ENCODE results near the gene ELMOD3. TPM values are rescaled to one million over a fixed set of nuclear protein-coding genes. Genes with fewer than 3 reads are reported as not detected.

Gene ELMOD3
- total and polyA plus RNA-seq, 9 of the 15 experiments (the other 6 are each of a cell fraction or from before 2014, with no cell fraction given): 2.7 to 18.7 (median 11.6) TPM

DNA sequence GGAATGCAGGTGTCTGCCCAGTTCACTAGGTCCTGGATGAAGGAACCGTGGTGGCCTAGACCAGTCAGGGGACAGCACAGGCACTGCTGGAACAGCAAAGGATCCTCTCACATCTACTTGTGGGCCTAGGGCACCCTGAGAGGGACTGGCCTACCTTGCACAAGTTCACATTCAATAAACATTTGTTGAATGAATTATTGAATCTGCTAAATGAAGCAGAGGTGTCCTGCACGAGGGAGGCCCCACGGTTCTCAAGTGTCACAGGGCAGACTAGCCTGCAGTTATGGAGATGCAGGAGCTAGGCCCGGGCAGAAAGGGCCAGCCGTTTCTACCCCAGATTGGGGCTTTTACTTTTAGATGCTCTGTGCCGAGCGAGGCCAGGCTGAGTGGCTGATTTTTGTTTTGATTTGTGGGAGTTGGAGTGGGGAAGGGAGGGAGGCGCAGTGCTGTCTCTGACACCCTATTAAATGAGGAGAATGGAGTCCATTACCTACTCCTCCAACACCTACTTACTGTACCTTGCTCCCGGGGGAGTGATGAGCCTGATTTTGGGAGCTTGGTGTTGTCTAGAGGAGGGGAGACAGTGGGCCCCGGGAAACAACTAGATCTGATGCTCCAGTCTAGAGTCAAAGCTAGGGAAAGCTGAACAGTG, 82.4 kb downstream of the ELMOD3 start:
- in situ Hi-C loops (cut with MboI): no loop called here
- 31% methylated on average over 8 of the region's 10 CpGs for WGBS (ENCODE audit: insufficient coverage, low coverage, missing lambda C conversion rate)
- no peaks in the 10 kb centered on the region for H3K36me3 ChIP-seq (ENCODE audit: control insufficient read depth, insufficient read depth, low read length)
- DNase-seq (ENCODE audit: extremely low read depth in 1 of 4, low spot score in 3 of 4) (no peak), ATAC-seq (peak; percentile 2; the same call in 2 of the 3 replicates), FAIRE-seq (no peak)
- H3K4me2 ChIP-seq (ENCODE audit: insufficient read depth, low read length): peak overlapping the region; percentile 58
- TF ChIP-seq, protein P1, sequence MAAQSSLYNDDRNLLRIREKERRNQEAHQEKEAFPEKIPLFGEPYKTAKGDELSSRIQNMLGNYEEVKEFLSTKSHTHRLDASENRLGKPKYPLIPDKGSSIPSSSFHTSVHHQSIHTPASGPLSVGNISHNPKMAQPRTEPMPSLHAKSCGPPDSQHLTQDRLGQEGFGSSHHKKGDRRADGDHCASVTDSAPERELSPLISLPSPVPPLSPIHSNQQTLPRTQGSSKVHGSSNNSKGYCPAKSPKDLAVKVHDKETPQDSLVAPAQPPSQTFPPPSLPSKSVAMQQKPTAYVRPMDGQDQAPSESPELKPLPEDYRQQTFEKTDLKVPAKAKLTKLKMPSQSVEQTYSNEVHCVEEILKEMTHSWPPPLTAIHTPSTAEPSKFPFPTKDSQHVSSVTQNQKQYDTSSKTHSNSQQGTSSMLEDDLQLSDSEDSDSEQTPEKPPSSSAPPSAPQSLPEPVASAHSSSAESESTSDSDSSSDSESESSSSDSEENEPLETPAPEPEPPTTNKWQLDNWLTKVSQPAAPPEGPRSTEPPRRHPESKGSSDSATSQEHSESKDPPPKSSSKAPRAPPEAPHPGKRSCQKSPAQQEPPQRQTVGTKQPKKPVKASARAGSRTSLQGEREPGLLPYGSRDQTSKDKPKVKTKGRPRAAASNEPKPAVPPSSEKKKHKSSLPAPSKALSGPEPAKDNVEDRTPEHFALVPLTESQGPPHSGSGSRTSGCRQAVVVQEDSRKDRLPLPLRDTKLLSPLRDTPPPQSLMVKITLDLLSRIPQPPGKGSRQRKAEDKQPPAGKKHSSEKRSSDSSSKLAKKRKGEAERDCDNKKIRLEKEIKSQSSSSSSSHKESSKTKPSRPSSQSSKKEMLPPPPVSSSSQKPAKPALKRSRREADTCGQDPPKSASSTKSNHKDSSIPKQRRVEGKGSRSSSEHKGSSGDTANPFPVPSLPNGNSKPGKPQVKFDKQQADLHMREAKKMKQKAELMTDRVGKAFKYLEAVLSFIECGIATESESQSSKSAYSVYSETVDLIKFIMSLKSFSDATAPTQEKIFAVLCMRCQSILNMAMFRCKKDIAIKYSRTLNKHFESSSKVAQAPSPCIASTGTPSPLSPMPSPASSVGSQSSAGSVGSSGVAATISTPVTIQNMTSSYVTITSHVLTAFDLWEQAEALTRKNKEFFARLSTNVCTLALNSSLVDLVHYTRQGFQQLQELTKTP (IDR thresholded peaks at IDR 0.05; ENCODE audit: low read depth in 1 of 2, partially characterized antibody in 2 of 2): no peak
- TF ChIP-seq ETV1 (tag; conservative IDR thresholded peaks at IDR 0.05; ENCODE audit: low read depth): 0 out of 2 replicates have a peak, but pooled peaks have one; percentile 23
- TF ChIP-seq, protein P2, sequence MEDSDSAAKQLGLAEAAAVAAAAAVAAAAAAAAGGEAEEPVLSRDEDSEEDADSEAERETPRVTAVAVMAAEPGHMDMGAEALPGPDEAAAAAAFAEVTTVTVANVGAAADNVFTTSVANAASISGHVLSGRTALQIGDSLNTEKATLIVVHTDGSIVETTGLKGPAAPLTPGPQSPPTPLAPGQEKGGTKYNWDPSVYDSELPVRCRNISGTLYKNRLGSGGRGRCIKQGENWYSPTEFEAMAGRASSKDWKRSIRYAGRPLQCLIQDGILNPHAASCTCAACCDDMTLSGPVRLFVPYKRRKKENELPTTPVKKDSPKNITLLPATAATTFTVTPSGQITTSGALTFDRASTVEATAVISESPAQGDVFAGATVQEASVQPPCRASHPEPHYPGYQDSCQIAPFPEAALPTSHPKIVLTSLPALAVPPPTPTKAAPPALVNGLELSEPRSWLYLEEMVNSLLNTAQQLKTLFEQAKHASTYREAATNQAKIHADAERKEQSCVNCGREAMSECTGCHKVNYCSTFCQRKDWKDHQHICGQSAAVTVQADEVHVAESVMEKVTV (CRISPR knock-in tag; IDR thresholded peaks at IDR 0.05): 0 out of 2 replicates have a peak, but pooled peaks have one; percentile 19
- no peak for TF ChIP-seq ZFP36 (IDR thresholded peaks at IDR 0.05; ENCODE audit: low read depth, low read length, partially characterized antibody)
- 0 out of 2 replicates have a peak, but pooled peaks have one; percentile 9 for TF ChIP-seq ZNF583 (CRISPR knock-in tag; IDR thresholded peaks at IDR 0.05)
- TF ChIP-seq DMBX1 (CRISPR knock-in tag; IDR thresholded peaks at IDR 0.05; ENCODE audit: borderline replicate concordance): peak; percentile 25; the same call in 1 of the 2 replicates
- 0 out of 2 replicates have a peak, but pooled peaks have one; percentile 37 for TF ChIP-seq PTRF (tag; IDR thresholded peaks at IDR 0.05)
- H3K9me1 ChIP-seq (ENCODE audit: control insufficient read depth, insufficient read depth, low read length): no peaks in the 10 kb centered on the region
- no peaks in the 10 kb centered on the region for H3K9me3 ChIP-seq (replicated peaks; ENCODE audit: control insufficient read depth, insufficient read depth, low read depth, low read length)
- peak overlapping the region; percentile 79 for H3K27ac ChIP-seq (ENCODE audit: extremely low read depth, low read depth, low read length)
- peak overlapping the region; percentile 32; the same call in 1 of the 2 replicates for H3K4me3 ChIP-seq
- peak overlapping the region; percentile 73 to 90; a peak in 3 of 4 replicates for H3K9ac ChIP-seq (ENCODE audit: insufficient read depth in 1 of 2, low read depth in 2 of 2, low read length in 2 of 2)
- H2AFZ ChIP-seq (ENCODE audit: low read depth, low read length): peak overlapping the region; percentile 75
- H3K4me1 ChIP-seq (replicated peaks in 1 of 2; ENCODE audit: control insufficient read depth in 2 of 2, insufficient read depth in 2 of 2, low read length in 2 of 2): peaks cover 28 to 54% of the 10 kb centered on the region in 2 experiments
- CTCF ChIA-PET (ENCODE audit: low intra/inter-chr PET ratio): interaction anchor here (0.7 kb wide), 1 partner anchor 15 kb away, joined by 3 read pairs; no protein-coding TSS in a partner anchor
- no peaks in the 10 kb centered on the region; the same call in 2 of the 3 replicates for H3K79me2 ChIP-seq (ENCODE audit: control insufficient read depth, insufficient read depth, low read length)
- H4K20me1 ChIP-seq (replicated peaks; ENCODE audit: control insufficient read depth, insufficient read depth, low read length): no peaks in the 10 kb centered on the region
- POLR2A ChIA-PET: interaction anchor here (0.5 to 63.9 kb wide), 15 partner anchors 8 to 761 kb away, joined by 3 to 1576 read pairs (median 4); partner anchors contain the start of genes C2orf68, ELMOD3, MAT2A and RETSAT
- BruUV-seq (replicated peaks): no TSS peak
- intact Hi-C loops (cut with micrococcal nuclease): loop anchor here (5.0 kb wide), 2 partner anchors 60 to 100 kb away; partner anchors contain the start of gene MAT2A
- H3K27me3 ChIP-seq (ENCODE audit: control insufficient read depth in 2 of 2, insufficient read depth in 2 of 2, low read length in 2 of 2): no peaks in the 10 kb centered on the region

Measured in K562 (cell line).